Endothelial cell (in vitro differentiated cells): ENCODE measurements around the gene TPM4. TPM values are rescaled to one million over a fixed set of nuclear protein-coding genes. Genes with fewer than 3 reads are reported as not detected.

Source experiments
- DNase-seq: peaks from one replicate; pipeline ENCODE4 v3.0.0; 2021; ENCODE audit warnings: low spot score
- H3K27ac Mint-ChIP-seq: one replicate; pipeline ENCODE4 v1.8.0; 2021; ENCODE audit warnings: mixed read lengths, inconsistent platforms; ENCODE audit not compliant: unreplicated experiment
- H3K27me3 Mint-ChIP-seq: one replicate; pipeline ENCODE4 v1.8.0; 2021; ENCODE audit warnings: mild to moderate bottlenecking, moderate library complexity, mixed read lengths, inconsistent platforms; ENCODE audit not compliant: unreplicated experiment
- H3K36me3 Mint-ChIP-seq: one replicate; pipeline ENCODE4 v1.8.0; 2021; ENCODE audit warnings: mild to moderate bottlenecking, low read depth, mixed read lengths, inconsistent platforms; ENCODE audit not compliant: unreplicated experiment
- H3K4me1 Mint-ChIP-seq: one replicate; pipeline ENCODE4 v1.8.0; 2021; ENCODE audit warnings: mild to moderate bottlenecking, mixed read lengths, inconsistent platforms; ENCODE audit not compliant: unreplicated experiment
- H3K4me3 Mint-ChIP-seq: one replicate; pipeline ENCODE4 v1.8.0; 2021; ENCODE audit warnings: mild to moderate bottlenecking, mixed read lengths, inconsistent platforms; ENCODE audit not compliant: unreplicated experiment
- H3K9me3 Mint-ChIP-seq: one replicate; pipeline ENCODE4 v1.8.0; 2021; ENCODE audit warnings: mixed read lengths, inconsistent platforms; ENCODE audit not compliant: unreplicated experiment
- CTCF ChIP-seq: fragments of 200-600 bp; sonication (generic); IDR thresholded peaks from one replicate; pipeline ENCODE4 v1.5.0; 2021; ENCODE audit warnings: antibody characterized with exemption; ENCODE audit not compliant: unreplicated experiment
- total RNA-seq: library from RNA; stranded (reverse); fragmentation: NEBNext Ultra II Directional; extraction: Animal tissue kit (Norgen Biotek cat#: 25700); gene quantifications from one replicate; pipeline ENCODE4 v1.2.1, GENCODE V29; 2021; ENCODE audit not compliant: unreplicated experiment

Gene TPM4
- total RNA-seq, 1 donor from 2014 or later, result 644 TPM

- Mint-ChIP-seq H3K36me3 (peaks cover 60% of the 10 kb centered on the region), H3K27ac (peak overlapping the region; percentile 67), H3K4me1 (peaks cover 17% of the 10 kb centered on the region), H3K4me3 (peak overlapping the region; percentile 71), H3K27me3 (peaks cover 22% of the 10 kb centered on the region), H3K9me3 (no peaks in the 10 kb centered on the region)
- DNase-seq, result no peak
- peak; percentile 36 for TF ChIP-seq CTCF
Observed at GRCh38 chr19:16088351-16089009, 12.2 kb downstream of the TPM4 start.

GRCh38 chr19:16089010-16089846 is 12.9 kb downstream of the TPM4 start:
- no peak for DNase-seq
- Mint-ChIP-seq H3K4me1 (peaks cover 16% of the 10 kb centered on the region), H3K27ac (peak overlapping the region; percentile 67), H3K9me3 (no peaks in the 10 kb centered on the region), H3K27me3 (peaks cover 23% of the 10 kb centered on the region), H3K36me3 (peaks cover 62% of the 10 kb centered on the region), H3K4me3 (peak overlapping the region; percentile 71)
- no peak for TF ChIP-seq CTCF

- Mint-ChIP-seq H3K9me3 (no peaks in the 10 kb centered on the region), H3K36me3 (peaks cover 62% of the 10 kb centered on the region), H3K27me3 (peaks cover 16% of the 10 kb centered on the region), H3K4me1 (no peaks in the 10 kb centered on the region), H3K4me3 (peak overlapping the region; percentile 29), H3K27ac (peak overlapping the region; percentile 24)
- no peak for TF ChIP-seq CTCF
- no peak for DNase-seq
Observed at GRCh38 chr19:16091546-16092475, 15.5 kb downstream of the TPM4 start.

GRCh38 chr19:16094360-16095070 is 18.2 kb downstream of the TPM4 start:
- TF ChIP-seq CTCF, result no peak
- Mint-ChIP-seq H3K27me3 (peaks cover 4% of the 10 kb centered on the region), H3K4me3 (no peak overlapping the region), H3K36me3 (peaks cover 62% of the 10 kb centered on the region), H3K9me3 (no peaks in the 10 kb centered on the region), H3K27ac (peak overlapping the region; percentile 10), H3K4me1 (no peaks in the 10 kb centered on the region)
- no peak for DNase-seq
